A549 (cell line): ENCODE measurements around the gene JAKMIP1.

Source experiments
- JUN ChIP-seq, 2 experiments: fragments of >200 bp; sonication (Bioruptor Twin); formaldehyde crosslinking; IDR thresholded peaks; 2 replicates in 1 of 2; 3 replicates in 1 of 2; pipeline ENCODE4 v1.6.1; 2016 to 2017
- MAZ ChIP-seq: fragments of 150-350 bp; IDR thresholded peaks from 2 replicates; pipeline ENCODE4 v1.6.1; 2014; ENCODE audit warnings: antibody characterized with exemption, low read depth, low read length, borderline replicate concordance
- POLR2A ChIP-seq: IDR thresholded peaks from 2 replicates; pipeline ENCODE4 v1.6.1; 2012; ENCODE audit warnings: mild to moderate bottlenecking, low read length
- RFX5 ChIP-seq: fragments of 450-650 bp; IDR thresholded peaks from 2 replicates; pipeline ENCODE4 v1.7.1; 2014; ENCODE audit warnings: antibody characterized with exemption, mild to moderate bottlenecking, moderate library complexity
- TF ChIP-seq, protein P1 (sequence below): fragments of >200 bp; sonication (Bioruptor Twin); formaldehyde crosslinking; IDR thresholded peaks from 3 replicates; pipeline ENCODE4 v1.5.1; 2016

GRCh38 chr4:6109842-6110560, 90.3 kb downstream of the JAKMIP1 start:
- TF ChIP-seq, protein P1, sequence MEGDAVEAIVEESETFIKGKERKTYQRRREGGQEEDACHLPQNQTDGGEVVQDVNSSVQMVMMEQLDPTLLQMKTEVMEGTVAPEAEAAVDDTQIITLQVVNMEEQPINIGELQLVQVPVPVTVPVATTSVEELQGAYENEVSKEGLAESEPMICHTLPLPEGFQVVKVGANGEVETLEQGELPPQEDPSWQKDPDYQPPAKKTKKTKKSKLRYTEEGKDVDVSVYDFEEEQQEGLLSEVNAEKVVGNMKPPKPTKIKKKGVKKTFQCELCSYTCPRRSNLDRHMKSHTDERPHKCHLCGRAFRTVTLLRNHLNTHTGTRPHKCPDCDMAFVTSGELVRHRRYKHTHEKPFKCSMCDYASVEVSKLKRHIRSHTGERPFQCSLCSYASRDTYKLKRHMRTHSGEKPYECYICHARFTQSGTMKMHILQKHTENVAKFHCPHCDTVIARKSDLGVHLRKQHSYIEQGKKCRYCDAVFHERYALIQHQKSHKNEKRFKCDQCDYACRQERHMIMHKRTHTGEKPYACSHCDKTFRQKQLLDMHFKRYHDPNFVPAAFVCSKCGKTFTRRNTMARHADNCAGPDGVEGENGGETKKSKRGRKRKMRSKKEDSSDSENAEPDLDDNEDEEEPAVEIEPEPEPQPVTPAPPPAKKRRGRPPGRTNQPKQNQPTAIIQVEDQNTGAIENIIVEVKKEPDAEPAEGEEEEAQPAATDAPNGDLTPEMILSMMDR, result no peak
- TF ChIP-seq RFX5 (no peak), MAZ (no peak), JUN (IDR thresholded peaks at IDR 0.05) (no peak), POLR2A (no peak)
